GM23338 (cell line): ENCODE data around the gene STAT4. TPM values are rescaled to one million over a fixed set of nuclear protein-coding genes. Genes with fewer than 3 reads are reported as not detected.

Experiments
- ATAC-seq: fragments of 200-7000 bp; cut with Tn5 transposase; 3 replicates; pipeline ENCODE4 v1.9.1; 2020
- DNase-seq: peaks from one replicate; pipeline ENCODE4 v3.0.0-alpha.2; 2015; ENCODE audit warnings: low spot score
- H2AFZ ChIP-seq: fragments of 200-600 bp; sonication (generic); 2 replicates; pipeline ENCODE4 v1.8.0; 2016; ENCODE audit warnings: antibody characterized with exemption, mild to moderate bottlenecking, moderate library complexity
- H3F3A ChIP-seq: fragments of 200-600 bp; sonication (generic); replicated peaks from 2 replicates; pipeline ENCODE4 v1.8.0; 2017; ENCODE audit warnings: antibody characterized with exemption, mixed run types, low read depth
- H3K27ac ChIP-seq: fragments of 200-600 bp; sonication (generic); 2 replicates; pipeline ENCODE4 v1.6.1; 2016; ENCODE audit warnings: low read depth
- H3K27me3 ChIP-seq: fragments of 200-600 bp; sonication (generic); 2 replicates; pipeline ENCODE4 v1.8.0; 2016; ENCODE audit warnings: mild to moderate bottlenecking, mixed run types, moderate library complexity; ENCODE audit not compliant: insufficient read depth
- H3K36me3 ChIP-seq: fragments of 200-600 bp; sonication (generic); 2 replicates; pipeline ENCODE4 v1.8.0; 2016; ENCODE audit warnings: mild to moderate bottlenecking; ENCODE audit not compliant: insufficient read depth
- H3K4me1 ChIP-seq: fragments of 200-600 bp; sonication (generic); 2 replicates; pipeline ENCODE4 v1.8.0; 2016; ENCODE audit warnings: mild to moderate bottlenecking, moderate library complexity; ENCODE audit not compliant: insufficient read depth
- H3K4me2 ChIP-seq: fragments of 200-600 bp; sonication (generic); 2 replicates; pipeline ENCODE4 v1.7.1; 2017; ENCODE audit warnings: mixed run types
- H3K4me3 ChIP-seq: fragments of 200-600 bp; sonication (generic); 2 replicates; pipeline ENCODE4 v1.6.1; 2016; ENCODE audit warnings: mixed run types
- H3K79me2 ChIP-seq: fragments of 200-600 bp; sonication (generic); replicated peaks from 2 replicates; pipeline ENCODE4 v1.8.0; 2017; ENCODE audit warnings: mild to moderate bottlenecking; ENCODE audit not compliant: insufficient read depth
- H3K9me2 ChIP-seq: fragments of 200-600 bp; sonication (generic); 2 replicates; pipeline ENCODE4 v1.8.0; 2017; ENCODE audit not compliant: insufficient read depth
- H4K20me1 ChIP-seq: fragments of 200-600 bp; sonication (generic); replicated peaks from 2 replicates; pipeline ENCODE4 v1.8.0; 2017; ENCODE audit warnings: mild to moderate bottlenecking; ENCODE audit not compliant: insufficient read depth
- H3K27ac Mint-ChIP-seq: 2 replicates; pipeline ENCODE4 v1.8.0; 2020; ENCODE audit warnings: inconsistent platforms, mild to moderate bottlenecking, moderate library complexity, mixed read lengths
- H3K27me3 Mint-ChIP-seq: 3 replicates; pipeline ENCODE4 v1.8.0; 2022; ENCODE audit warnings: low read depth, mild to moderate bottlenecking, moderate library complexity, mixed read lengths, inconsistent platforms; ENCODE audit not compliant: insufficient read depth, poor library complexity
- H3K36me3 Mint-ChIP-seq: 3 replicates; pipeline ENCODE4 v1.8.0; 2021; ENCODE audit warnings: low read depth, mild to moderate bottlenecking, inconsistent platforms, moderate library complexity, mixed read lengths
- H3K4me1 Mint-ChIP-seq: 3 replicates; pipeline ENCODE4 v1.8.0; 2020; ENCODE audit warnings: mild to moderate bottlenecking, inconsistent platforms, mixed read lengths
- H3K4me3 Mint-ChIP-seq: 3 replicates; pipeline ENCODE4 v1.8.0; 2021; ENCODE audit warnings: moderate library complexity, mild to moderate bottlenecking, inconsistent platforms, mixed read lengths
- H3K9me3 Mint-ChIP-seq: 3 replicates; pipeline ENCODE4 v1.8.0; 2020; ENCODE audit warnings: moderate library complexity, mild to moderate bottlenecking, inconsistent platforms, mixed read lengths
- CREB1 ChIP-seq: fragments of 250-450 bp; sonication (Bioruptor Pico); IDR thresholded peaks from 2 replicates; pipeline ENCODE4 v1.5.0; 2020; ENCODE audit warnings: low read depth, mild to moderate bottlenecking, moderate library complexity
- CTCF ChIP-seq, 2 experiments: fragments of 200-600 bp in 1 of 2; sonication (generic) in 1 of 2; conservative IDR thresholded peaks; 2 replicates each; pipeline versions ENCODE4 v1.5.1 to v1.6.1; 2016 to 2017; ENCODE audit warnings: antibody characterized with exemption in 2 of 2, low read depth in 2 of 2, mild to moderate bottlenecking in 2 of 2, moderate library complexity in 1 of 2
- ETS1 ChIP-seq: IDR thresholded peaks from 2 replicates; pipeline ENCODE4 v1.6.1; 2016; ENCODE audit warnings: antibody characterized with exemption
- EZH2 ChIP-seq: fragments of 200-600 bp; sonication (generic); IDR thresholded peaks from one replicate; pipeline ENCODE4 v1.8.0; 2017; ENCODE audit warnings: antibody characterized with exemption, mild to moderate bottlenecking, low read depth; ENCODE audit not compliant: unreplicated experiment
- EZH2phosphoT487 ChIP-seq: fragments of 200-600 bp; sonication (generic); IDR thresholded peaks from one replicate; pipeline ENCODE4 v1.8.1; 2018; ENCODE audit warnings: antibody characterized with exemption; ENCODE audit not compliant: unreplicated experiment
- JUNB ChIP-seq: IDR thresholded peaks from one replicate; pipeline ENCODE4 v1.6.1; 2016; ENCODE audit warnings: antibody characterized with exemption; ENCODE audit not compliant: unreplicated experiment
- NANOG ChIP-seq: IDR thresholded peaks from 2 replicates; pipeline ENCODE4 v1.6.1; 2016; ENCODE audit warnings: antibody characterized with exemption, borderline replicate concordance
- POLR2AphosphoS5 ChIP-seq: IDR thresholded peaks from 2 replicates; pipeline ENCODE4 v1.6.1; 2016; ENCODE audit warnings: antibody characterized with exemption, low read depth
- REST ChIP-seq: IDR thresholded peaks from one replicate; pipeline ENCODE4 v1.6.1; 2018; ENCODE audit warnings: antibody characterized with exemption; ENCODE audit not compliant: unreplicated experiment
- STAT1 ChIP-seq: IDR thresholded peaks from one replicate; pipeline ENCODE4 v1.6.1; 2016; ENCODE audit warnings: antibody characterized with exemption; ENCODE audit not compliant: unreplicated experiment
- ZNF114 ChIP-seq: fragments of 250-450 bp; sonication (Bioruptor Pico); IDR thresholded peaks from 2 replicates; pipeline ENCODE4 v1.5.0; 2020; ENCODE audit warnings: mild to moderate bottlenecking, moderate library complexity
- ZNF331 ChIP-seq: fragments of 250-450 bp; sonication (Bioruptor Pico); IDR thresholded peaks from 2 replicates; pipeline ENCODE4 v1.5.0; 2020; ENCODE audit warnings: low read depth, mild to moderate bottlenecking, moderate library complexity
- ZNF462 ChIP-seq: fragments of 250-450 bp; sonication (Bioruptor Pico); IDR thresholded peaks from 2 replicates; pipeline ENCODE4 v1.5.0; 2020; ENCODE audit warnings: mild to moderate bottlenecking, moderate library complexity
- polyA plus RNA-seq: library from polyadenylated mRNA; unstranded; fragments of >200 nt; fragmentation: Nextera tagmentation; extraction: Ambion mirVana; gene quantifications from 2 replicates; pipeline ENCODE4 v1.2.1, GENCODE V29; 2016
- total RNA-seq: library from RNA; depleted of rRNA; stranded (reverse); fragments of >200 nt; shearing (Covaris generic); gene quantifications from 2 replicates; pipeline ENCODE4 v1.2.3, GENCODE V29; 2014

STAT4 gene
- total and polyA plus RNA-seq, 2 experiments from 2014 or later = 0.52 to 0.86 TPM

- H3K36me3 Mint-ChIP-seq = no peaks in the 10 kb centered on the region
- H3K4me2 ChIP-seq = no peak overlapping the region
- TF ChIP-seq ZNF331 (CRISPR knock-in tag) = no peak
- no peak for TF ChIP-seq STAT1
- no peak for TF ChIP-seq POLR2AphosphoS5
- TF ChIP-seq CREB1 (CRISPR knock-in tag) = no peak
- TF ChIP-seq ZNF114 (CRISPR knock-in tag) = no peak
- TF ChIP-seq EZH2phosphoT487 = no peak
- TF ChIP-seq REST = no peak
- no peak for TF ChIP-seq CTCF (conservative IDR thresholded peaks at IDR 0.05; ENCODE audit: low read depth in 2 of 2)
- TF ChIP-seq ETS1 = no peak
- TF ChIP-seq NANOG = no peak
- TF ChIP-seq ZNF462 (CRISPR knock-in tag) = no peak
- no peak for TF ChIP-seq EZH2
- TF ChIP-seq JUNB = no peak
- no peak for ATAC-seq
- no peaks in the 10 kb centered on the region for H3K27me3 Mint-ChIP-seq
- H3K9me3 Mint-ChIP-seq = no peaks in the 10 kb centered on the region
- no peaks in the 10 kb centered on the region for H3K36me3 ChIP-seq
- H3K27ac ChIP-seq = no peak overlapping the region
- no peaks in the 10 kb centered on the region for H3K4me1 ChIP-seq
- no peaks in the 10 kb centered on the region for H3F3A ChIP-seq
- H3K9me2 ChIP-seq = peaks cover 9% of the 10 kb centered on the region; the same call in 1 of the 2 replicates
- H3K4me3 Mint-ChIP-seq = no peak overlapping the region
- H4K20me1 ChIP-seq = no peaks in the 10 kb centered on the region
- H3K27me3 ChIP-seq = no peaks in the 10 kb centered on the region
- no peak for DNase-seq
- H3K27ac Mint-ChIP-seq = no peak overlapping the region
- H3K79me2 ChIP-seq = no peaks in the 10 kb centered on the region
- no peak overlapping the region for H3K4me3 ChIP-seq
- H3K4me1 Mint-ChIP-seq = peaks cover 6% of the 10 kb centered on the region; the same call in 1 of the 3 replicates
- no peak overlapping the region for H2AFZ ChIP-seq
These were observed 32.7 kb upstream of the STAT4 start for GRCh38 chr2:191183516-191183915.
